ENCODE results near the gene ASCL2. TPM values are rescaled to one million over a fixed set of nuclear protein-coding genes. Genes with fewer than 3 reads are reported as not detected.

The ASCL2 gene, protein sequence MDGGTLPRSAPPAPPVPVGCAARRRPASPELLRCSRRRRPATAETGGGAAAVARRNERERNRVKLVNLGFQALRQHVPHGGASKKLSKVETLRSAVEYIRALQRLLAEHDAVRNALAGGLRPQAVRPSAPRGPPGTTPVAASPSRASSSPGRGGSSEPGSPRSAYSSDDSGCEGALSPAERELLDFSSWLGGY
- 1 to 10 TPM in 3 of 5 donors, under 1 TPM in 2; 0.79 to 1.5 (median 1.3) TPM for polyA plus RNA-seq (ENCODE audit: insufficient read depth in 1 of 5, insufficient read length in 5 of 5, low replicate concordance in 1 of 5)
- long read RNA-seq, donor 1, transcript ASCL2-201 (2 exons, 1,852 nt) = major isoform, 6 of 6 reads
- long read RNA-seq, donor 1, partial matches to known transcripts = 0 of 6 reads
- long read RNA-seq, donor 1, other reads (novel, unspliced or antisense) = 0 of 6 reads
- long read RNA-seq, donor 2, partial matches to known transcripts = 0 of 3 reads
- long read RNA-seq, donor 2, other reads (novel, unspliced or antisense) = 0 of 3 reads
- long read RNA-seq, donor 3, transcript ASCL2-201 (2 exons, 1,852 nt) = major isoform, 8 of 8 reads
- long read RNA-seq, donor 3, partial matches to known transcripts = 0 of 8 reads
- long read RNA-seq, donor 3, other reads (novel, unspliced or antisense) = 0 of 8 reads
- long read RNA-seq, donor 4, partial matches to known transcripts = 0 of 1 reads
- long read RNA-seq, donor 4, other reads (novel, unspliced or antisense) = 0 of 1 reads
- long read RNA-seq, donor 5, transcript ASCL2-201 (2 exons, 1,852 nt) = major isoform, 5 of 5 reads
- long read RNA-seq, donor 5, partial matches to known transcripts = 0 of 5 reads
- long read RNA-seq, donor 5, other reads (novel, unspliced or antisense) = 0 of 5 reads
- long read RNA-seq, donor 6, partial matches to known transcripts = 0 of 4 reads
- long read RNA-seq, donor 6, other reads (novel, unspliced or antisense) = 0 of 4 reads
- long read RNA-seq, donor 7, partial matches to known transcripts = 0 of 3 reads
- long read RNA-seq, donor 7, other reads (novel, unspliced or antisense) = 0 of 3 reads
- long read RNA-seq, donor 8, partial matches to known transcripts = 0 of 3 reads
- long read RNA-seq, donor 8, other reads (novel, unspliced or antisense) = 0 of 3 reads

GRCh38 chr11:2270322-2271076 lies at the start of gene ASCL2:
TSS of gene ASCL2 (minus strand) at chr11:2270588. CDS start at chr11:2270332, 256 bp downstream.
- no peak for DNase-seq

DNA sequence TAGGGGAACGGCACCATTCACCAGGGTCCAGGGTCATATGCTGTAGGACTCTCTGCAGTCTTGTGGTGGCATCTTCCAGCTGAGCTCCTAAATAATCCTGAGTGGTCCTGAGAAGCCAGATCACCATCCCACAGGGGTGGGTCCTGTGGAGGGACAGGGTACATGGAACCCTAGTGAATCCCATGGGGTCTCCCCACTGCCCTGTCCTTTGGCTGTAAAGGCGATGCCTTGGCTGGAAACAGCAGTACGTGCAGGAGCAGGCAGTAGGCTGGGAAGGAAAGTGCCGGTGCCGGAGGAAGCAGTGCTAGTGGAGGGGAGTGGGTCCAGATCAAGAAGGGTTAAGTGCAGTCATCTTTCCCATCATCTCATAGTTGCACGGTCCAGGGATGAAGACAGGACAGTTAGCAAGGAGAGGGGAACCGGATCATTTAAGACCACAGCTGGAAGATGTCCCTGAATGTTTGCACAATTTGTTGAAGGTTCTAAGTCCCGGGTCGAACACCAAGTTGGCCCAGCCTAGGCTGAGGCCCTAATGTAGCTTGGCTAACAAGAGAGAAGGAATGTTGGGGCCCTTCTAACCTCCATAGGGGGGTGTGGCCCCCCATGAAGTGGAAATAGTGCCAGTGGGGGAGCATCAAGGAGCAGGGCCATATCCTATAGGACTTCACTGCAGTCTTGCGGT lies 49.5 kb upstream of the ASCL2 start:
- DNase-seq = peak in 1 of 2 donors; percentile 39

- DNase-seq = no peak
Measured at GRCh38 chr11:2318707-2319106, 48.3 kb upstream of the ASCL2 start.

- DNase-seq = no peak
Measured at GRCh38 chr11:2318123-2318522, 47.7 kb upstream of the ASCL2 start.

DNA sequence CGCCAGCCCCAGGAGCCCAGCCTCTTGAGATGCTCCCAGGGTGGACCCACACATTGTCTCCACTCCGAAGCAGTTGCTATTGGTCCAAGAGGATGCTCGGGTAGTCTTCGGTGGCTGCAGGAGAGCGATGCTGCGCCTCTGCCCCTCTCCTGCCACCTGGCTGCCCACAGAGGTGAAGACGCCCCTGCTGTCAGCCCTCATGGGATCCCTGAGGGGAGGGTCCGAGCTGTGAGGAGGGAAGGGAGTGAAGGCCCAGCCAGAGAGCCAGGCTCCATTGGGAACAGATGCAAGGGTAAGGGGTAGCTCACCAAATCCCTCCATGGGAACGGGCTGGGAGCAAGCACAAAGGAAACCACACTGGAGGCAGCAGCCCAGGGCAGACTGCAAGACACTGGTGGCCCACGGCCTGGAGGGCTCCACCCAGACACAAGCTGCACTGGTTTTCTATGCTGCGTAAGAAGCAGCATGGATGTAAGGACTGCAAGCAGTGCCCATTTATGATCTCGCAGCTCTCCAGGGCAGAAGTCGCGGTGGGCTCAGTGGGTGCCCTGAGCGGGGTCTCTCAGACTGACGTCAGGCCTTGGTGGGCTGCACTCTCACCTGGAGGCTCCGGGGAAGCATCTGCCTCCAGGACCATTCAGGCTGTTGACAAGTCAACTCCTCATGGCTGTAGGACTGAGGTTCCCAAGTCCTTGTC lies 47.1 kb upstream of the ASCL2 start:
- DNase-seq = no peak

DNA sequence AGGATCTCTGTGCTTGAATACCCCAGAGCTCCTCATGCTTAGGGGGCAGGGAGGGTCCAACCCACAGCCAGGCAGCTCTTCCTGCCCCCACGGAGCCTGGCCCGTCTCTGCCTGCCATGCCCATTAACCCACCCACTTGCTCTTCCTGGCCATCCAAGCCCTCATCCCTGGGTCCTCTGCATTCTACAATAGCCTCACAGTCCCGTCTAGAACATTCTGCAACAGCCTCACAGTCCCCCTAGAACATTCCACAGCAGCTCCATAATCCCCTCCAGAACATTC lies 46.5 kb upstream of the ASCL2 start:
- no peak for DNase-seq

DNA sequence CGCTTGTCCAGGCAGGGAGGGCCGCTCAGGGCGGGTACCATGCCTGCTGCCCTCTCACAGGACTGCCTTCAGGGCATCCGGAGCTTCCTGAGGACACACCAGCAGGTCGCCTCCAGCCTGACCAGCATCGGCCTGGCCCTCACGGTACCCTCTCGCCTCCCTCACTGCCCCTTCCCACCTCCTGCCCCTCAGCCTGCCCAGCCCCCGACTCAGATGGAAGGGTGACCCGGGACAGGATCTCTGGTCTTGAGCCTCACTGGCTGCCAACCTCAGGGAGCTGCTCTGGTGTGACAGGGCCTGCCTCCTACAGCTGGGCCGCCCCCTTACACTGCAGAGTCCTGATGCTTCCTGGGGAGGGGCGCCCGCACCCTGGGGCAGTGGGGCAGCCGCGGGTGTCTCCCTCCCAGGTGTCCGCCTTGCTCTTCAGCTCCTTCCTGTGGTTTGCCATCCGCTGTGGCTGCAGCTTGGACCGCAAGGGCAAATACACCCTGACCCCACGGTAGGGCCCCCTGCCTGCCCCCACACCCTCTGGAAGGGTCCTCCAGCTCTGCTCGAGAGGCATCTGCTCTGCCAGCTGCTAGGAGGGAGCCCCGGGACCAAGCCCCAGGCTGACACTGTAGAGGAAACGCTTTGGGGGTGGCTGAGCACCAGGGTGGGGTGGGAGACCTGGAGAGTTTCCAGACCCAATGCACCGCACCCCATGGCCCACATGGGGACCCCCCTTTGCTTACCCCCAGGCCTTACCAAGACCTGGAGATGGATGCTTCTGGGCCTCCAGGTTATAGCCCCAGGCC lies 46.0 kb upstream of the ASCL2 start:
- no peak for DNase-seq

GRCh38 chr11:2315395-2316168 lies 45.2 kb upstream of the ASCL2 start:
- no peak for DNase-seq

DNA sequence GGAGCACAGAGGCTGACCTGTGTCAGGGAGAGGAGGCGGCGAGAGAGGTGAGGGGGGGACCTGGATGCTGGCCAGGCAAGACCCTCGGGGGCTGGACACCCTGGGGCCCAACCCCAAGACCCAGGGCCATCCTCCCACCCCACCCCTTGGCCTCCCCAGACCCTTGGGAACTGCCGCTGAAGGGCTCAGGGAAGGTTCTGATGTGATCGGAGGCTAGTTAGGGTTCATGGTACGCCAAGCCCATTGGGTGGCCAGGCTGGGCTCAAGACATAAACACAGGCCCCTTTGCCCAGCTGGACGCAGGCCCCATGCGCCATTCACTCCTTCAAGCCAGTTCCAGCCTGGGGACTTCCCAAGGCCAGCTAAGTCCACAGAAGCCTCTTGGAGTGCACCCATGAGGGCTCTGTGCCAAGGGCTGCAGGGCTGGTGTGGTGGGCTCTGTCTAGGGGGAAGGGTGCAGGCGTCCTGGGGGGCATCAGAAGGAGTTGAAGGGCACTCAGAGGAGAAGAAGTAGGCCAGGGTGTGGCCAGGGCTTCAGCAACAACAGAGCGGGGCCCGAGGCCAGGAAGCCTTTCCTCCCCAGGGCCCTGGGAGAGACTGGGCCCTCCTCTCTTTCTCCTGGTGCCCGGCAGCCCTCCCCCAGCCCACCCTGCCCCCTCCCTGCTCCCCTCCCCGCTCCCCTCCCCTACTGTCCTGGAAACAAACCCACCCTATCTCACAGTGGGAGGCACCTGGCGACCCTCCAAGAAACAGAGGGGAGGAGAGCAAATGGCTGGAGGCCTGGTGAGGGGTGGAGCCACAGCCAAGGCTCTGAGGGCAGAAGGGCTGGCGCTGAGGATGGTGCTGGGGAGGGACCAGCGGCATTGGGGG lies 44.4 kb upstream of the ASCL2 start:
- peak; percentile 95 for DNase-seq

DNA sequence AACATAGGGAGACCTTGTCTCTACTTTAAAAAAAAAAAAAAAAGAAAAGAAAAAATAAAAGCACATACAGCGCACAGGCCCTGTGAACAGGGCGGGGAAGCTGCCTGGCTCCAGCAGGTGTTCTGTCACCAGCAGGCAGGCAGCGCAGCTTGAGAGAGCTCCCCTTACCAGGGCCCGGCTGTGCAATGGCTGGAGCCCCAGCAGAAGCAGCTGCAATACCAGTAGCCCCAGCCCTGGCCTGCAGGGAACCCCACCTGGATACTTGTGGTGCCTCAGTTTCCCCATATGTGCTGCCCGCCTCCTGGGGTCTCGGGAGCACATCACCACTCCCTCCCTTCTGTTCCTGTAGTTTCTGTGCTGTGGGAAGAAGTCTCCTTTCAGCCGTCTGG lies 43.7 kb upstream of the ASCL2 start:
- DNase-seq = no peak

- no peak for DNase-seq
Measured at GRCh38 chr11:2313051-2313951, 42.9 kb upstream of the ASCL2 start.

GRCh38 chr11:2312232-2313042 lies 42.0 kb upstream of the ASCL2 start:
- no peak for DNase-seq

DNA sequence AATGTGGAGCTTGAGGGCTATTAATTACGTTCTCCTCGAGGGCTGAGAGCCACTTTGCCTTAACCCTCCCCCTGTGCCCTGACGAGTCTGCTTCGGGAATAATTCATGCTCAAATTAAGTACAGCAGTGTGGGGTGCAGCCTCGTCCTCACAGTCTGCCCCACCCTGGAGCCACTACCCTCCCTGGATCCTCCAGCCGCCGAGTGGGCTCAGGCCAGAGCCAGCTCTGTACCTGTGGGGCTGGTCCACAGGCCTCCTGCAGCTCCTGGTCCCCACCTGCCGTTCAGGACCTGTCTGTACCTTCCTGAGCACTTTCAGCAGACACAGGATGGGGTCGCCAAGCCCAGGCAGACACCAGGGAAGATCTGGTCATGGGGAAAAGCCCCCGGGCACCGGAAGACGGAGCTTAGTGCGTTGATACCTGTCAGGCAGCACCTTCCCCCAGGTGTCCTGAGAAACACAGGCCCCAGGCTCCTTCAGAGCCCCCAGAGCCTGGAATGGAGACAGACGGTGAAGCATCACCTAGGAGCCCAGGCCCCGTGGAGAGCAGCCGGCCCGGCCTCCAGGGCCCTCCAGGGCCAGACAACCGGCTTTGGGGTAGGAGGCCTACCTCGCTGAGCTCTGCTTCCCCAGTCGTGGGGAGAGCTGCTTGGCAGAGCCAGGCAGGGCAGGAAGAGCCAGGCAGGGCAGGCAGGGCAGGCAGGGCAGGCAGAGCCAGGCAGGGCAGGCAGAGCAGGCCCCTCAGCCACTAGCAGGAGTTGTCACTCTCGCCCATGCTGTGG lies 41.2 kb upstream of the ASCL2 start:
- no peak for DNase-seq

DNA sequence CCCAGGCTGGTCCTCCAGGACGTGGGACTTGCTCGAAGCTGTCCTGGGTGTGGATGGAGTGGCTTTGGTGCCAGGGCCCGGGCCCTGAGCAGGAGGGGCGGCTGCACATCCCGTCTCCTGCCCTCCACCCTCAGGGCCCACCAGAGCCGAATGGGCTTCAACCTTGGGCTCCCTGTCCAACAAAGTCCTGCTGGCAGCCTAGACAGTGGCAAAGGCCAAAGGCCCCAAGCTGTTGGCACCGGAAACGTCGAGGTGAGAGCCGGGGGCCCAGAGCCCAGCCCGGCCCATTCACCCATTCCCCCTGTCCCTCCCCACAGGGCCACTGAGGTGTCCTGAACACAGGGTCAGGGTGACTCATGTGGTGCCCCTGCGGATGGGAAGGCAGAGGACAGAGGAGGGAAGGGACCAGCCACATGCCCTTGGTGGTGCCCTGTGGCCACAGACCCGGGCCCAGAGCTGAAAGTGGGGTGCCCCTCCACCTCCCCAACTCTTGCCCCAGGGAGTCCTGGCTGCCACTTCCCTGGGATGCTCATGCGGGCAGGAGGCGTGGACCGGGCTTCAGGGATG lies 40.5 kb upstream of the ASCL2 start:
- DNase-seq = no peak
